Suprapubic skin (tissue), 4 donors: ENCODE data around the gene AFAP1L2. TPM values are rescaled to one million over a fixed set of nuclear protein-coding genes. Genes with fewer than 3 reads are reported as not detected.
A peak's percentile ranks its signal among the peaks of the same experiment; 100 is the strongest.

Experiments
- DNase-seq, 2 donors: peaks; one replicate each; pipeline ENCODE4 v3.0.0-alpha.2; 2019; ENCODE audit warnings: low spot score in 2 of 2
- H3K27ac ChIP-seq: fragments of 200-600 bp; sonication (generic); one replicate; pipeline ENCODE4 v1.5.1; 2019
- H3K27me3 ChIP-seq: fragments of 200-600 bp; sonication (generic); one replicate; pipeline ENCODE4 v1.5.1; 2019
- H3K36me3 ChIP-seq: fragments of 200-600 bp; sonication (generic); one replicate; pipeline ENCODE4 v1.5.1; 2019
- H3K4me1 ChIP-seq: fragments of 200-600 bp; sonication (generic); one replicate; pipeline ENCODE4 v1.5.1; 2019
- H3K4me3 ChIP-seq: fragments of 200-600 bp; sonication (generic); one replicate; pipeline ENCODE4 v1.5.1; 2019; ENCODE audit warnings: mild to moderate bottlenecking
- H3K9me3 ChIP-seq: fragments of 200-600 bp; sonication (generic); one replicate; pipeline ENCODE4 v1.5.1; 2019
- CTCF ChIP-seq, 2 donors: fragments of 200-600 bp in 1 of 2; fragments of 450-650 bp in 1 of 2; sonication (generic) in 1 of 2; IDR thresholded peaks; one replicate each; pipeline ENCODE4 v1.5.1; 2016 to 2019; ENCODE audit warnings: antibody characterized with exemption in 2 of 2, mild to moderate bottlenecking in 1 of 2, moderate library complexity in 1 of 2
- EP300 ChIP-seq: sonication (generic); formaldehyde crosslinking; IDR thresholded peaks from one replicate; pipeline ENCODE4 v1.6.1; 2017; ENCODE audit warnings: antibody characterized with exemption
- POLR2A ChIP-seq, 2 donors: fragments of 450-650 bp; IDR thresholded peaks; one replicate each; pipeline ENCODE4 v1.6.1; 2017; ENCODE audit warnings: antibody characterized with exemption in 2 of 2, mild to moderate bottlenecking in 2 of 2, moderate library complexity in 2 of 2
- POLR2AphosphoS5 ChIP-seq, 3 donors: sonication (generic); formaldehyde crosslinking; IDR thresholded peaks; one replicate each; pipeline ENCODE4 v1.6.1; 2017; ENCODE audit warnings: antibody characterized with exemption in 3 of 3
- WGBS: methylation state at CpG from one replicate; pipeline ENCODE4 v1.1.5; 2018; 5-methylcytosine and 5-hydroxymethylcytosine counted together
- total RNA-seq, 4 donors: library from RNA; depleted of rRNA; stranded (reverse); fragments of >200 nt; gene quantifications; one replicate each; pipeline ENCODE4 v1.1.0, GENCODE V29; 2016

Gene AFAP1L2
- total RNA-seq, 4 donors from 2014 or later: 10.8 to 32.0 (median 15.7) TPM

- H3K27me3 ChIP-seq: no peaks in the 10 kb centered on the region
- WGBS: 84% methylated on average over 13 of the region's 13 CpGs
Measured at GRCh38 chr10:114284346-114285071, 119.8 kb downstream of the AFAP1L2 start.

GRCh38 chr10:114283535-114284234, 120.6 kb downstream of the AFAP1L2 start:
- H3K27ac ChIP-seq: no peak overlapping the region
- H3K4me3 ChIP-seq: no peak overlapping the region
- H3K9me3 ChIP-seq: no peaks in the 10 kb centered on the region
- H3K4me1 ChIP-seq: peaks cover 19% of the 10 kb centered on the region
- H3K27me3 ChIP-seq: no peaks in the 10 kb centered on the region
- TF ChIP-seq EP300 (no peak), CTCF (IDR thresholded peaks at IDR 0.05) (no peak), POLR2A (IDR thresholded peaks at IDR 0.05) (no peak), POLR2AphosphoS5 (IDR thresholded peaks at IDR 0.05) (no peak)
- peak in 1 of 2 donors; percentile 23 for DNase-seq
- no peaks in the 10 kb centered on the region for H3K36me3 ChIP-seq
- 83% methylated on average over 6 of the region's 6 CpGs for WGBS

More at GRCh38 chr10:114284346-114285071, 119.8 kb downstream of the AFAP1L2 start:
- H3K36me3 ChIP-seq: no peaks in the 10 kb centered on the region
- peak in 1 of 2 donors; percentile 41 for DNase-seq
- no peaks in the 10 kb centered on the region for H3K9me3 ChIP-seq
- H3K4me1 ChIP-seq: peaks cover 15% of the 10 kb centered on the region
- H3K4me3 ChIP-seq: no peak overlapping the region
- TF ChIP-seq POLR2A (IDR thresholded peaks at IDR 0.05) (no peak), CTCF (IDR thresholded peaks at IDR 0.05) (no peak), EP300 (no peak), POLR2AphosphoS5 (IDR thresholded peaks at IDR 0.05) (no peak)
- H3K27ac ChIP-seq: no peak overlapping the region

DNA sequence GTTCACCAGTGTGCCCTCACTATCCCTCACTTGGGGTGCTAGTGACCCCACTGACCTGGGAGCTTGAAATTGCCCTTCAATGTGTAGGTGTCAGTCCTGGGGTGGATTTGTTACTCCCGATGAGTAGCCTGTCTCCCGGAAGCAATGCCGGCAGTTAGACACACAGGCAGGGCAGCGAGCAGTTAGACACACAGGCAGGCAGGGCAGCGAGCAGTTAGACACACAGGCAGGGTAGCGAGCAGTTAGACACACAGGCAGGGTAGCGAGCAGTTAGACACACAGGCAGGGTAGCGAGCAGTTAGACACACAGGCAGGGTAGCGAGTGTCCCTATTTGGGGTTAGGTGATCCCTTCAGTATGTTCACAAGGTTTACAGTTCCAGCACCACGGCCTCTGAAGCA, 121.2 kb downstream of the AFAP1L2 start:
- no peak overlapping the region for H3K4me3 ChIP-seq
- no peak for TF ChIP-seq POLR2A (IDR thresholded peaks at IDR 0.05)
- TF ChIP-seq CTCF (IDR thresholded peaks at IDR 0.05): no peak
- no peak for TF ChIP-seq POLR2AphosphoS5 (IDR thresholded peaks at IDR 0.05)
- no peak for TF ChIP-seq EP300
- no peaks in the 10 kb centered on the region for H3K27me3 ChIP-seq
- WGBS: 94% methylated on average over 10 of the region's 10 CpGs
- DNase-seq: peak; percentile 37 to 39
- H3K9me3 ChIP-seq: no peaks in the 10 kb centered on the region
- H3K27ac ChIP-seq: no peak overlapping the region
- H3K4me1 ChIP-seq: peaks cover 19% of the 10 kb centered on the region
- no peaks in the 10 kb centered on the region for H3K36me3 ChIP-seq

- Histone ChIP-seq H3K36me3 (no peaks in the 10 kb centered on the region), H3K27me3 (no peaks in the 10 kb centered on the region), H3K9me3 (no peaks in the 10 kb centered on the region), H3K27ac (no peak overlapping the region), H3K4me3 (no peak overlapping the region), H3K4me1 (peaks cover 19% of the 10 kb centered on the region)
- DNase-seq: peak in 1 of 2 donors; percentile 47
- no peak for TF ChIP-seq EP300
- no peak for TF ChIP-seq POLR2AphosphoS5 (IDR thresholded peaks at IDR 0.05)
- TF ChIP-seq POLR2A (IDR thresholded peaks at IDR 0.05): no peak
- WGBS: 95% methylated on average over 2 of the region's 2 CpGs
Measured at GRCh38 chr10:114282526-114282925, 121.8 kb downstream of the AFAP1L2 start.

DNA sequence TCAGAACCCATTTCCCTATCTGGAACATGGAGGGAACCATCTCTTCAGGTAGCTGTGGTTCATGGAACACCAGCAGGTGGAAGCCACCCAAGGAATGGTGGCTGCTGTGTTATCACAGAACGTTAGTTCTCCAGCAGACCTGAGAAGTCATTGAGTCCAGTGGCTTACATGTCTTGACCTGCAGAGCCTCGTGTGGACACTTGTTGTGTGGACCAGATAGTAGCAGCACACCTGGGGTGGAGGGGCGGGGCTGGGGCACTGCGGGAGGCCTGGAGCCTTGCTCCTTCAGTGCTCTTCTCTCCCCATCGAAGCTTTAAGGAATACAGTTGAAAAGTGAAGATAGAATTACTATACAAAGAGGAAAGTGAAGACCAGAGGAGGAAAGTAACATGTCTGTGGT, 122.8 kb downstream of the AFAP1L2 start:
- Histone ChIP-seq H3K4me1 (peaks cover 19% of the 10 kb centered on the region), H3K9me3 (no peaks in the 10 kb centered on the region), H3K36me3 (no peaks in the 10 kb centered on the region), H3K4me3 (no peak overlapping the region), H3K27ac (no peak overlapping the region), H3K27me3 (no peaks in the 10 kb centered on the region)
- 64% methylated on average over 5 of the region's 5 CpGs for WGBS
- DNase-seq: peak; percentile 26 to 49
- no peak for TF ChIP-seq POLR2A (IDR thresholded peaks at IDR 0.05)
- no peak for TF ChIP-seq POLR2AphosphoS5 (IDR thresholded peaks at IDR 0.05)
- no peak for TF ChIP-seq EP300
- TF ChIP-seq CTCF (IDR thresholded peaks at IDR 0.05): no peak
